Transverse colon (tissue), 3 donors: ENCODE measurements around the gene SMAD3.

ENCODE experiments used
- CTCF ChIP-seq, 5 experiments: fragments of 200-600 bp in 3 of 5; fragments of 450-650 bp in 2 of 5; sonication (generic) in 3 of 5; IDR thresholded peaks; 1 replicate in 2 of 5; 2 replicates in 3 of 5; pipeline ENCODE4 v1.5.1; 2016 to 2017; ENCODE audit warnings: antibody characterized with exemption in 5 of 5, inconsistent platforms in 3 of 5, mild to moderate bottlenecking in 2 of 5, moderate library complexity in 1 of 5
- POLR2A ChIP-seq: fragments of 450-650 bp; IDR thresholded peaks from one replicate; pipeline ENCODE4 v1.6.1; 2016; ENCODE audit warnings: antibody characterized with exemption, mild to moderate bottlenecking, moderate library complexity

- no peak for TF ChIP-seq CTCF (IDR thresholded peaks at IDR 0.05)
- no peak for TF ChIP-seq POLR2A
Observed at GRCh38 chr15:67210555-67211168, 145.3 kb downstream of the SMAD3 start.
